ENCODE data around the gene TASP1. TPM values are rescaled to one million over a fixed set of nuclear protein-coding genes. Genes with fewer than 3 reads are reported as not detected.
A peak's percentile ranks its signal among the peaks of the same experiment; 100 is the strongest.

The TASP1 gene
- total RNA-seq, 4 donors from 2014 or later = 1.7 to 4.2 (median 2.7) TPM

GRCh38 chr20:13526551-13526950 is 112.2 kb downstream of the TASP1 start:
- ATAC-seq = no peak

GRCh38 chr20:13525225-13525940 is 113.3 kb downstream of the TASP1 start:
- in situ Hi-C loops (cut with MboI; ENCODE audit: low sequenced_read_pairs in 4 of 4) (loop anchor here in 2 of 4 donors (25.0 kb wide), 2 partner anchors 263 to 388 kb away; no protein-coding TSS in a partner anchor), intact Hi-C loops (cut with DNase I; ENCODE audit: low total_unique reads) (no loop called here)
- Histone ChIP-seq H3K27ac (no peak overlapping the region), H3K4me1 (no peaks in the 10 kb centered on the region), H3K27me3 (no peaks in the 10 kb centered on the region), H3K36me3 (peaks cover 0 to 14% of the 10 kb centered on the region in 2 donors), H3K4me3 (no peak overlapping the region), H3K9me3 (no peaks in the 10 kb centered on the region)
- no peak for TF ChIP-seq CTCF (IDR thresholded peaks at IDR 0.05 in 4 of 5, conservative IDR thresholded peaks at IDR 0.05 in 1 of 5)
- no peak for TF ChIP-seq POLR2A (IDR thresholded peaks at IDR 0.05)
- ATAC-seq = peak in 1 of 2 donors; percentile 30
- no peak for DNase-seq

More at GRCh38 chr20:13526551-13526950, 112.2 kb downstream of the TASP1 start:
- Histone ChIP-seq H3K4me1 (no peaks in the 10 kb centered on the region), H3K27ac (no peak overlapping the region), H3K27me3 (no peaks in the 10 kb centered on the region), H3K36me3 (peaks cover 0 to 14% of the 10 kb centered on the region in 2 donors), H3K9me3 (no peaks in the 10 kb centered on the region), H3K4me3 (no peak overlapping the region)
- DNase-seq = no peak
- in situ Hi-C loops (cut with MboI; ENCODE audit: low sequenced_read_pairs in 4 of 4) (loop anchor here in 2 of 4 donors (25.0 kb wide), 2 partner anchors 264 to 389 kb away; no protein-coding TSS in a partner anchor), intact Hi-C loops (cut with DNase I; ENCODE audit: low total_unique reads) (no loop called here)
- TF ChIP-seq POLR2A (IDR thresholded peaks at IDR 0.05) = no peak
- TF ChIP-seq CTCF (IDR thresholded peaks at IDR 0.05 in 4 of 5, conservative IDR thresholded peaks at IDR 0.05 in 1 of 5) = no peak

- no peak for DNase-seq
- no peaks in the 10 kb centered on the region for H3K9me3 ChIP-seq
- H3K36me3 ChIP-seq = peaks cover 0 to 14% of the 10 kb centered on the region in 2 donors
- no peaks in the 10 kb centered on the region for H3K27me3 ChIP-seq
- ATAC-seq = no peak
- no peaks in the 10 kb centered on the region for H3K4me1 ChIP-seq
- in situ Hi-C loops (cut with MboI; ENCODE audit: low sequenced_read_pairs in 4 of 4) (no loop called here), intact Hi-C loops (cut with DNase I; ENCODE audit: low total_unique reads) (no loop called here)
- TF ChIP-seq CTCF (IDR thresholded peaks at IDR 0.05 in 4 of 5, conservative IDR thresholded peaks at IDR 0.05 in 1 of 5) = no peak
- no peak for TF ChIP-seq POLR2A (IDR thresholded peaks at IDR 0.05)
- no peak overlapping the region for H3K4me3 ChIP-seq
- no peak overlapping the region for H3K27ac ChIP-seq
Observed at GRCh38 chr20:13524339-13524738, 114.4 kb downstream of the TASP1 start.

- TF ChIP-seq CTCF (IDR thresholded peaks at IDR 0.05 in 4 of 5, conservative IDR thresholded peaks at IDR 0.05 in 1 of 5) (no peak), POLR2A (IDR thresholded peaks at IDR 0.05) (no peak)
- ATAC-seq (no peak), DNase-seq (no peak)
- Histone ChIP-seq H3K4me3 (no peak overlapping the region), H3K27me3 (no peaks in the 10 kb centered on the region), H3K27ac (no peak overlapping the region), H3K36me3 (peaks cover 0 to 5% of the 10 kb centered on the region in 2 donors), H3K4me1 (no peaks in the 10 kb centered on the region), H3K9me3 (no peaks in the 10 kb centered on the region)
- in situ Hi-C loops (cut with MboI; ENCODE audit: low sequenced_read_pairs in 4 of 4) = no loop called here
- intact Hi-C loops (cut with DNase I; ENCODE audit: low total_unique reads) = no loop called here
Observed at GRCh38 chr20:13517831-13518230, 120.9 kb downstream of the TASP1 start.

Data from gastrocnemius medialis (tissue), 4 donors.